ENCODE results near the gene UNC13C. TPM values are rescaled to one million over a fixed set of nuclear protein-coding genes. Genes with fewer than 3 reads are reported as not detected.
"Not testable (repeated sequence)": the region's sequence is repeated elsewhere in the genome, so short reads cannot be mapped to it uniquely, and the experiment has no call there.

Gene UNC13C
- total RNA-seq, 1 experiment from 2014 or later = not detected

DNA sequence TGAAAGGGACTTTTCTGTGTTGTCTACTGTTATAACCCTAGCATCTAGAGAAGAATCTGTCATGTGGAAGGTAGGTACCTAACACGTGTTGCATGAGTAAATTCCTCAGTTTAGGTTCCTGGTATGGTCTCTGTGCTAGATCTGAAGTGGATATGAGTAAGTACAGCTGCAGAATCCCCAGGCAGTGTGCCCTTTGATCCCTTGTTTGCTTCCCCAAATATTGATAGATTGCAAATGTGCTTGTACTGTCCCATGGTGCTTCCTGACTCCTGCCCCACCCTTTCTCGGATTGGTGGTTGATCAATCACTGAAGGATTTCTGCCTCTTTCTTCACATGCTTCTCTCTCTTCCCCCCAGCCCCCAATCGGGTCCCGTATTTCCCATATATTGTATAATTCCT is 450.4 kb downstream of the UNC13C start:
- CTCF ChIA-PET = no interaction called here
- H3K4me3 ChIP-seq (replicated peaks in 1 of 2; ENCODE audit: low read depth in 1 of 2, low read length in 2 of 2) = no peak overlapping the region
- H3K79me2 ChIP-seq (ENCODE audit: insufficient read depth, low read length) = no peaks in the 10 kb centered on the region
- DNase-seq (ENCODE audit: low read depth, low spot score) = no peak
- no peak overlapping the region for H3K4me2 ChIP-seq (ENCODE audit: low read length)
- no peaks in the 10 kb centered on the region for H3K27me3 ChIP-seq (ENCODE audit: insufficient read depth, low read length)
- TF ChIP-seq POLR2AphosphoS5 (IDR thresholded peaks at IDR 0.05; ENCODE audit: low read depth, low read length) (no peak), SRF (IDR thresholded peaks at IDR 0.05; ENCODE audit: low read depth) (no peak), RAD21 (IDR thresholded peaks at IDR 0.05; ENCODE audit: low read depth) (no peak)
- TF ChIP-seq, protein P1, sequence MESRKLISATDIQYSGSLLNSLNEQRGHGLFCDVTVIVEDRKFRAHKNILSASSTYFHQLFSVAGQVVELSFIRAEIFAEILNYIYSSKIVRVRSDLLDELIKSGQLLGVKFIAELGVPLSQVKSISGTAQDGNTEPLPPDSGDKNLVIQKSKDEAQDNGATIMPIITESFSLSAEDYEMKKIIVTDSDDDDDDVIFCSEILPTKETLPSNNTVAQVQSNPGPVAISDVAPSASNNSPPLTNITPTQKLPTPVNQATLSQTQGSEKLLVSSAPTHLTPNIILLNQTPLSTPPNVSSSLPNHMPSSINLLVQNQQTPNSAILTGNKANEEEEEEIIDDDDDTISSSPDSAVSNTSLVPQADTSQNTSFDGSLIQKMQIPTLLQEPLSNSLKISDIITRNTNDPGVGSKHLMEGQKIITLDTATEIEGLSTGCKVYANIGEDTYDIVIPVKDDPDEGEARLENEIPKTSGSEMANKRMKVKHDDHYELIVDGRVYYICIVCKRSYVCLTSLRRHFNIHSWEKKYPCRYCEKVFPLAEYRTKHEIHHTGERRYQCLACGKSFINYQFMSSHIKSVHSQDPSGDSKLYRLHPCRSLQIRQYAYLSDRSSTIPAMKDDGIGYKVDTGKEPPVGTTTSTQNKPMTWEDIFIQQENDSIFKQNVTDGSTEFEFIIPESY (IDR thresholded peaks at IDR 0.05; ENCODE audit: extremely low read depth, insufficient replicate concordance, low read length) = no peak
- TF ChIP-seq, protein P2, sequence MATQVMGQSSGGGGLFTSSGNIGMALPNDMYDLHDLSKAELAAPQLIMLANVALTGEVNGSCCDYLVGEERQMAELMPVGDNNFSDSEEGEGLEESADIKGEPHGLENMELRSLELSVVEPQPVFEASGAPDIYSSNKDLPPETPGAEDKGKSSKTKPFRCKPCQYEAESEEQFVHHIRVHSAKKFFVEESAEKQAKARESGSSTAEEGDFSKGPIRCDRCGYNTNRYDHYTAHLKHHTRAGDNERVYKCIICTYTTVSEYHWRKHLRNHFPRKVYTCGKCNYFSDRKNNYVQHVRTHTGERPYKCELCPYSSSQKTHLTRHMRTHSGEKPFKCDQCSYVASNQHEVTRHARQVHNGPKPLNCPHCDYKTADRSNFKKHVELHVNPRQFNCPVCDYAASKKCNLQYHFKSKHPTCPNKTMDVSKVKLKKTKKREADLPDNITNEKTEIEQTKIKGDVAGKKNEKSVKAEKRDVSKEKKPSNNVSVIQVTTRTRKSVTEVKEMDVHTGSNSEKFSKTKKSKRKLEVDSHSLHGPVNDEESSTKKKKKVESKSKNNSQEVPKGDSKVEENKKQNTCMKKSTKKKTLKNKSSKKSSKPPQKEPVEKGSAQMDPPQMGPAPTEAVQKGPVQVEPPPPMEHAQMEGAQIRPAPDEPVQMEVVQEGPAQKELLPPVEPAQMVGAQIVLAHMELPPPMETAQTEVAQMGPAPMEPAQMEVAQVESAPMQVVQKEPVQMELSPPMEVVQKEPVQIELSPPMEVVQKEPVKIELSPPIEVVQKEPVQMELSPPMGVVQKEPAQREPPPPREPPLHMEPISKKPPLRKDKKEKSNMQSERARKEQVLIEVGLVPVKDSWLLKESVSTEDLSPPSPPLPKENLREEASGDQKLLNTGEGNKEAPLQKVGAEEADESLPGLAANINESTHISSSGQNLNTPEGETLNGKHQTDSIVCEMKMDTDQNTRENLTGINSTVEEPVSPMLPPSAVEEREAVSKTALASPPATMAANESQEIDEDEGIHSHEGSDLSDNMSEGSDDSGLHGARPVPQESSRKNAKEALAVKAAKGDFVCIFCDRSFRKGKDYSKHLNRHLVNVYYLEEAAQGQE (IDR thresholded peaks at IDR 0.05; ENCODE audit: low read depth) = no peak
- H2AFZ ChIP-seq (ENCODE audit: low read depth, low read length, poor library complexity, severe bottlenecking) = no peak overlapping the region
- no TSS peak for BruUV-seq (replicated peaks)
- H3K27ac ChIP-seq (ENCODE audit: low read depth, low read length) = no peak overlapping the region
- ATAC-seq = no peak
- POLR2A ChIA-PET = no interaction called here
- H3K9ac ChIP-seq (ENCODE audit: low read length) = no peak overlapping the region
- H3K36me3 ChIP-seq (ENCODE audit: control insufficient read depth in 1 of 2, insufficient read depth in 2 of 2, low read length in 2 of 2) = no peaks in the 10 kb centered on the region
- RAD21 ChIA-PET (ENCODE audit: low non-redundant PET in 1 of 2, low total read pairs in 2 of 2, uncharacterized antibody in 2 of 2, unreplicated experiment in 2 of 2) = no interaction called here
- intact Hi-C loops (cut with micrococcal nuclease) = no loop called here
- H3K9me3 ChIP-seq (ENCODE audit: control insufficient read depth in 1 of 2, insufficient read depth in 1 of 2, low read depth in 1 of 2, low read length in 2 of 2) = peaks cover 8 to 43% of the 10 kb centered on the region in 2 experiments; a peak in 2 of 4 replicates
- no peaks in the 10 kb centered on the region for H3K4me1 ChIP-seq (ENCODE audit: control insufficient read depth in 1 of 2, insufficient read depth in 2 of 2, low read length in 2 of 2)
- H4K20me1 ChIP-seq (ENCODE audit: insufficient read depth) = no peaks in the 10 kb centered on the region
- no peaks in the 10 kb centered on the region for H3K9me2 ChIP-seq (ENCODE audit: insufficient read depth)

DNA sequence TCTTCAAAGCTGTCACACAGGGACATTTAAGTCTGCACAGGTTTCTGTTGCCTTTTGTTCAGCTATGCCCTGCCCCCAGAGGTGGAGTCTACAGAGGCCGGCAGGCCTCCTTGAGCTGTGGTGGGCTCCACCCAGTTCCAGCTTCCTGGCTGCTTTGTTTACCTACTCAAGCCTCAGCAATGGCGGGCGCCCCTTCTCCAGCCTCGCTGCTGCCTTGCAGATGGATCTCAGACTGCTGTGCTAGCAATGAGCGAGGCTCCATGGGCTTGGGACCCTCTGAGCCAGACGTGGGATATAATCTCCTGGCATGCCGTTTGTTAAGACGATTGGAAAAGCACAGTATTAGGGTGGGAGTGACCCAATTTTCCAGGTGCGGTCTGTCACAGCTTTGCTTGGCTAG is 472.0 kb downstream of the UNC13C start:
- intact Hi-C loops (cut with micrococcal nuclease); BruUV-seq (replicated peaks); CTCF ChIA-PET: not testable (repeated sequence)

More for the DNA sequence above, 472.0 kb downstream of the UNC13C start:
- H3K9ac ChIP-seq (ENCODE audit: low read length); H3K27me3 ChIP-seq (ENCODE audit: insufficient read depth, low read length); H3K27ac ChIP-seq (ENCODE audit: low read depth, low read length); H3K4me3 ChIP-seq (replicated peaks in 1 of 2; ENCODE audit: low read depth in 1 of 2, low read length in 2 of 2); H3K9me2 ChIP-seq (ENCODE audit: insufficient read depth); ATAC-seq; H2AFZ ChIP-seq (ENCODE audit: low read depth, low read length, poor library complexity, severe bottlenecking); H3K36me3 ChIP-seq (ENCODE audit: control insufficient read depth in 1 of 2, insufficient read depth in 2 of 2, low read length in 2 of 2); H3K79me2 ChIP-seq (ENCODE audit: insufficient read depth, low read length); H4K20me1 ChIP-seq (ENCODE audit: insufficient read depth); POLR2A ChIA-PET; H3K4me1 ChIP-seq (ENCODE audit: control insufficient read depth in 1 of 2, insufficient read depth in 2 of 2, low read length in 2 of 2); H3K4me2 ChIP-seq (ENCODE audit: low read length); RAD21 ChIA-PET (ENCODE audit: low non-redundant PET in 1 of 2, low total read pairs in 2 of 2, uncharacterized antibody in 2 of 2, unreplicated experiment in 2 of 2); DNase-seq (ENCODE audit: low read depth, low spot score): not testable (repeated sequence)
- H3K9me3 ChIP-seq (ENCODE audit: control insufficient read depth in 1 of 2, insufficient read depth in 1 of 2, low read depth in 1 of 2, low read length in 2 of 2) = peaks cover 11 to 13% of the 10 kb centered on the region in 2 experiments; a peak in 2 of 4 replicates

Data from HCT116 (cell line).